AG04450 (cell line): ENCODE results near the gene TH. TPM values are rescaled to one million over a fixed set of nuclear protein-coding genes. Genes with fewer than 3 reads are reported as not detected.

Experiments used
- CTCF ChIA-PET: fragments of 300-600, 350-600 bp; formaldehyde crosslinking; extraction: SDS; loops from one replicate; lab custom pipeline; 2022; ENCODE audit warnings: antibody characterized with exemption, inconsistent platforms; lab: Charles Lee
- POLR2A ChIA-PET: fragments of 350-600 bp; formaldehyde crosslinking; extraction: SDS; loops from one replicate; lab custom pipeline; 2021; ENCODE audit warnings: antibody characterized with exemption, inconsistent platforms; lab: Yijun Ruan, JAX
- DNase-seq: peaks from one replicate; pipeline ENCODE4 v3.0.0-alpha.2; 2011; ENCODE audit warnings: low read depth, low spot score
- H3K27ac ChIP-seq: one replicate; pipeline ENCODE4 v1.5.1; 2012; ENCODE audit warnings: low read depth, low read length, control low read depth
- H3K27me3 ChIP-seq: one replicate; pipeline ENCODE4 v1.6.0; 2012; ENCODE audit warnings: low read length; ENCODE audit not compliant: control insufficient read depth, insufficient read depth
- H3K4me3 ChIP-seq: 2 replicates; pipeline ENCODE4 v1.5.1; 2011; ENCODE audit warnings: mild to moderate bottlenecking, low read depth, low read length, control low read depth
- H3K9me3 ChIP-seq: 2 replicates; pipeline ENCODE4 v1.5.1; 2012; ENCODE audit warnings: low read length; ENCODE audit not compliant: control insufficient read depth, insufficient read depth
- CTCF ChIP-seq: IDR thresholded peaks from 2 replicates; pipeline ENCODE4 v1.5.1; 2011; ENCODE audit warnings: low read depth, low read length, control low read depth, inconsistent platforms
- polyA plus RNA-seq: library from polyadenylated mRNA; depleted of rRNA; stranded (reverse); fragments of >200 nt; gene quantifications from 2 replicates; pipeline ENCODE4 v1.2.3, GENCODE V29; 2011

Gene TH
- polyA plus RNA-seq, 1 experiment, result not detected

- DNase-seq, result no peak
- peaks cover 33% of the 10 kb centered on the region for H3K27me3 ChIP-seq
- H3K4me3 ChIP-seq, result no peak overlapping the region
- CTCF ChIA-PET, result interaction anchor here (0.5 to 14.8 kb wide), 9 partner anchors 16 to 501 kb away, joined by 4 to 557 read pairs (median 41); partner anchors contain the start of gene SYT8
- POLR2A ChIA-PET, result no interaction called here
- no peaks in the 10 kb centered on the region; the same call in 1 of the 2 replicates for H3K9me3 ChIP-seq
- H3K27ac ChIP-seq, result no peak overlapping the region
- no peak for TF ChIP-seq CTCF
Observed at GRCh38 chr11:2153581-2154194, 17.9 kb downstream of the TH start.

- no peak overlapping the region for H3K4me3 ChIP-seq
- peaks cover 49% of the 10 kb centered on the region for H3K27me3 ChIP-seq
- TF ChIP-seq CTCF, result peak; percentile 78
- CTCF ChIA-PET, result interaction anchor here (0.6 to 14.8 kb wide), 40 partner anchors 9 to 514 kb away, joined by 3 to 557 read pairs (median 5); partner anchors contain the start of genes INS, LSP1, MRPL23 and SYT8
- H3K9me3 ChIP-seq, result no peaks in the 10 kb centered on the region; the same call in 1 of the 2 replicates
- POLR2A ChIA-PET, result interaction anchor here (0.8 to 1.2 kb wide), 4 partner anchors 114 to 499 kb away, joined by 3 to 4 read pairs (median 4); no protein-coding TSS in a partner anchor
- peak; percentile 27 for DNase-seq
- H3K27ac ChIP-seq, result no peak overlapping the region
Observed at GRCh38 chr11:2151500-2152257, 19.9 kb downstream of the TH start.

- no peak overlapping the region for H3K4me3 ChIP-seq
- no peaks in the 10 kb centered on the region; the same call in 1 of the 2 replicates for H3K9me3 ChIP-seq
- ChIA-PET POLR2A (interaction anchor here (0.7 to 1.5 kb wide), 3 partner anchors 53 to 112 kb away, joined by 3 read pairs; no protein-coding TSS in a partner anchor), CTCF (interaction anchor here (0.6 to 14.8 kb wide), 25 partner anchors 8 to 513 kb away, joined by 3 to 557 read pairs (median 9); partner anchors contain the start of genes INS, LSP1, MRPL23 and SYT8)
- no peak overlapping the region for H3K27ac ChIP-seq
- H3K27me3 ChIP-seq, result peaks cover 60% of the 10 kb centered on the region
- peak; percentile 66 for TF ChIP-seq CTCF
- peak; percentile 10 for DNase-seq
Observed at GRCh38 chr11:2149864-2150847, 21.5 kb downstream of the TH start.

- no peaks in the 10 kb centered on the region; the same call in 1 of the 2 replicates for H3K9me3 ChIP-seq
- no peak for TF ChIP-seq CTCF
- no peak overlapping the region for H3K27ac ChIP-seq
- no peak for DNase-seq
- ChIA-PET CTCF (interaction anchor here (0.6 to 14.8 kb wide), 13 partner anchors 8 to 497 kb away, joined by 3 to 557 read pairs (median 33); partner anchors contain the start of genes INS and MRPL23), POLR2A (interaction anchor here (1.5 kb wide), 1 partner anchor 52 kb away, joined by 3 read pairs; no protein-coding TSS in a partner anchor)
- no peak overlapping the region for H3K4me3 ChIP-seq
- H3K27me3 ChIP-seq, result peaks cover 67% of the 10 kb centered on the region
Observed at GRCh38 chr11:2149460-2149859, 22.2 kb downstream of the TH start.
